ENCODE results near the gene DAP. TPM values are rescaled to one million over a fixed set of nuclear protein-coding genes. Genes with fewer than 3 reads are reported as not detected.

Gene DAP
- total and polyA plus RNA-seq, 8 donors, result 9.3 to 184 (median 91.0) TPM

- H3K4me3 ChIP-seq, result no peak overlapping the region
- intact Hi-C loops (cut with DNase I; ENCODE audit: low total_unique reads), result no loop called here
- 76 to 83% (median 79%) methylated on average over 13 to 14 of the region's 14 CpGs for WGBS, 5 donors
These were observed 85.8 kb downstream of the DAP start for GRCh38 chr5:10675177-10675700.

GRCh38 chr5:10674582-10674981 is 86.5 kb downstream of the DAP start:
- no peak for DNase-seq
- H3K9me3 ChIP-seq, result no peaks in the 10 kb centered on the region
- H3K4me1 ChIP-seq, result peaks cover 0 to 6% (median 0%) of the 10 kb centered on the region in 4 donors
- WGBS, 5 donors, result 56 to 65% (median 57%) methylated on average over 6 of the region's 6 CpGs
- no peak for TF ChIP-seq POLR2A (IDR thresholded peaks at IDR 0.05)
- TF ChIP-seq POLR2AphosphoS5 (IDR thresholded peaks at IDR 0.05), result no peak
- TF ChIP-seq CTCF (IDR thresholded peaks at IDR 0.05), result no peak
- TF ChIP-seq EP300 (IDR thresholded peaks at IDR 0.05), result no peak
- H3K36me3 ChIP-seq, result peaks cover 21 to 28% (median 26%) of the 10 kb centered on the region in 4 donors
- no peak overlapping the region for H3K27ac ChIP-seq
- intact Hi-C loops (cut with DNase I; ENCODE audit: low total_unique reads), result no loop called here
- no peak overlapping the region for H3K4me3 ChIP-seq
- H3K27me3 ChIP-seq, result no peaks in the 10 kb centered on the region

More at GRCh38 chr5:10675177-10675700, 85.8 kb downstream of the DAP start:
- no peak for DNase-seq
- Histone ChIP-seq H3K9me3 (no peaks in the 10 kb centered on the region), H3K27me3 (no peaks in the 10 kb centered on the region), H3K27ac (no peak overlapping the region), H3K4me1 (peaks cover 0 to 6% (median 0%) of the 10 kb centered on the region in 4 donors), H3K36me3 (peaks cover 27 to 35% (median 33%) of the 10 kb centered on the region in 4 donors)
- TF ChIP-seq POLR2AphosphoS5 (IDR thresholded peaks at IDR 0.05), result no peak
- no peak for TF ChIP-seq EP300 (IDR thresholded peaks at IDR 0.05)
- TF ChIP-seq POLR2A (IDR thresholded peaks at IDR 0.05), result no peak
- TF ChIP-seq CTCF (IDR thresholded peaks at IDR 0.05), result no peak

GRCh38 chr5:10674096-10674495 is 86.9 kb downstream of the DAP start:
- DNase-seq, result no peak
- no peak for TF ChIP-seq CTCF (IDR thresholded peaks at IDR 0.05)
- no peak for TF ChIP-seq POLR2AphosphoS5 (IDR thresholded peaks at IDR 0.05)
- TF ChIP-seq POLR2A (IDR thresholded peaks at IDR 0.05), result no peak
- TF ChIP-seq EP300 (IDR thresholded peaks at IDR 0.05), result no peak
- peaks cover 16 to 24% (median 21%) of the 10 kb centered on the region in 4 donors for H3K36me3 ChIP-seq
- peaks cover 0 to 6% (median 0%) of the 10 kb centered on the region in 4 donors for H3K4me1 ChIP-seq
- no peak overlapping the region for H3K4me3 ChIP-seq
- no peak overlapping the region for H3K27ac ChIP-seq
- WGBS, 5 donors, result 73 to 87% (median 79%) methylated on average over 11 of the region's 11 CpGs
- no peaks in the 10 kb centered on the region for H3K9me3 ChIP-seq
- no peaks in the 10 kb centered on the region for H3K27me3 ChIP-seq
- intact Hi-C loops (cut with DNase I; ENCODE audit: low total_unique reads), result no loop called here

- H3K36me3 ChIP-seq, result peaks cover 9 to 17% (median 14%) of the 10 kb centered on the region in 4 donors
- 50 to 73% (median 62%) methylated on average over 9 of the region's 9 CpGs for WGBS, 5 donors
- no peak overlapping the region for H3K27ac ChIP-seq
- DNase-seq, result no peak
- H3K9me3 ChIP-seq, result no peaks in the 10 kb centered on the region
- intact Hi-C loops (cut with DNase I; ENCODE audit: low total_unique reads), result no loop called here
- no peak for TF ChIP-seq CTCF (IDR thresholded peaks at IDR 0.05)
- no peak for TF ChIP-seq EP300 (IDR thresholded peaks at IDR 0.05)
- peaks cover 0 to 6% (median 0%) of the 10 kb centered on the region in 4 donors for H3K4me1 ChIP-seq
- H3K27me3 ChIP-seq, result no peaks in the 10 kb centered on the region
- no peak overlapping the region for H3K4me3 ChIP-seq
These were observed 87.6 kb downstream of the DAP start for GRCh38 chr5:10673407-10673806.
